PFSK-1 (cell line): Measurements from ENCODE around the gene AIP.

Experiments
- FOXP2 ChIP-seq: optimal IDR thresholded peaks from 2 replicates; pipeline ENCODE3; 2011; ENCODE audit warnings: borderline replicate concordance, control low read depth, inconsistent platforms; ENCODE audit not compliant: insufficient read depth; ENCODE audit errors: extremely low read length, extremely low read depth
- POLR2AphosphoS5 ChIP-seq: IDR thresholded peaks from 2 replicates; pipeline ENCODE4 v1.6.1; 2012; ENCODE audit warnings: low read depth, mild to moderate bottlenecking, control low read depth, low read length, moderate library complexity
- REST ChIP-seq, 2 experiments: IDR thresholded peaks; 2 replicates each; pipeline versions ENCODE4 v1.6.1 to v1.8.0; 2011 to 2012; ENCODE audit warnings: low read depth in 2 of 2, low read length in 2 of 2, control low read depth in 1 of 2, inconsistent platforms in 1 of 2, mild to moderate bottlenecking in 1 of 2, moderate library complexity in 1 of 2; ENCODE audit not compliant: insufficient read depth in 1 of 2
- SIN3A ChIP-seq: IDR thresholded peaks from 2 replicates; pipeline ENCODE4 v1.6.1; 2012; ENCODE audit warnings: mild to moderate bottlenecking, low read length, moderate library complexity, borderline replicate concordance; ENCODE audit not compliant: insufficient read depth
- TAF1 ChIP-seq: IDR thresholded peaks from 2 replicates; pipeline ENCODE4 v1.6.1; 2012; ENCODE audit warnings: low read length, control low read depth, borderline replicate concordance; ENCODE audit not compliant: insufficient read depth

AIP gene

GRCh38 chr11:67451658-67451976 is 31.2 kb upstream of the AIP start:
- no peak for TF ChIP-seq TAF1
- TF ChIP-seq FOXP2 = no peak
- TF ChIP-seq SIN3A = no peak
- TF ChIP-seq POLR2AphosphoS5 = no peak
- no peak for TF ChIP-seq REST (IDR thresholded peaks at IDR 0.05; ENCODE audit: insufficient read depth in 1 of 2, low read depth in 2 of 2, low read length in 2 of 2)

- TF ChIP-seq FOXP2 = no peak
- TF ChIP-seq TAF1 = no peak
- TF ChIP-seq SIN3A = no peak
Observed at GRCh38 chr11:67452141-67452952, 30.5 kb upstream of the AIP start, which contains the start of gene GPR152. TSS of gene GPR152 (minus strand) at chr11:67452729. CDS start at chr11:67452724, 5 bp downstream.

GRCh38 chr11:67453816-67454732 is 28.8 kb upstream of the AIP start:
- no peak for TF ChIP-seq FOXP2
- no peak for TF ChIP-seq POLR2AphosphoS5
- TF ChIP-seq REST (IDR thresholded peaks at IDR 0.05; ENCODE audit: insufficient read depth in 1 of 2, low read depth in 2 of 2, low read length in 2 of 2) = no peak
- TF ChIP-seq SIN3A = no peak
- no peak for TF ChIP-seq TAF1

- TF ChIP-seq SIN3A (no peak), TAF1 (no peak), POLR2AphosphoS5 (no peak), FOXP2 (no peak), REST (IDR thresholded peaks at IDR 0.05; ENCODE audit: insufficient read depth in 1 of 2, low read depth in 2 of 2, low read length in 2 of 2) (no peak)
Observed at GRCh38 chr11:67455054-67455453, 27.8 kb upstream of the AIP start, which contains the start of gene CABP4. TSS of gene CABP4 (plus strand) at chr11:67455354. CDS start at chr11:67455424, 70 bp downstream.

GRCh38 chr11:67456068-67456705 is 26.6 kb upstream of the AIP start:
- no peak for TF ChIP-seq POLR2AphosphoS5
- TF ChIP-seq REST (IDR thresholded peaks at IDR 0.05; ENCODE audit: insufficient read depth in 1 of 2, low read depth in 2 of 2, low read length in 2 of 2) = no peak
- no peak for TF ChIP-seq SIN3A
- TF ChIP-seq TAF1 = no peak
- no peak for TF ChIP-seq FOXP2
